Head of caudate nucleus (tissue), 42 donors: Measurements from ENCODE around the gene ZNF507.
"Not testable (repeated sequence)": the region's sequence is repeated elsewhere in the genome, so short reads cannot be mapped to it uniquely, and the experiment has no call there.

Source experiments
- DNase-seq, 42 donors: peaks; one replicate each; pipeline versions ENCODE4 v3.0.0 to v3.0.0-alpha.2; 2020 to 2021; ENCODE audit warnings: mixed read lengths in 7 of 42
- intact Hi-C: fragments of 100-400 bp; cut with DNase I; formaldehyde crosslinking; loops from one replicate; pipeline ENCODE4 v1.15.0; 2022

Gene ZNF507

GRCh38 chr19:32401992-32402391 lies 56.6 kb downstream of the ZNF507 start:
- intact Hi-C loops = no loop called here

GRCh38 chr19:32403291-32403995 lies 58.0 kb downstream of the ZNF507 start:
- no peak for DNase-seq
- intact Hi-C loops = no loop called here

More at GRCh38 chr19:32401992-32402391, 56.6 kb downstream of the ZNF507 start:
- no peak for DNase-seq

- DNase-seq = peak in 3 of 42 donors; percentile 11 to 37 (median 26)
- intact Hi-C loops = loop anchor here (2.0 kb wide), 1 partner anchor 60 kb away; the partner anchor contains the start of gene ZNF507
Observed at GRCh38 chr19:32404213-32404932, 59.0 kb downstream of the ZNF507 start.

- DNase-seq = peak in 40 of 42 donors; percentile 40 to 86 (median 67)
- intact Hi-C loops = loop anchor here (2.0 kb wide), 1 partner anchor 60 kb away; the partner anchor contains the start of gene ZNF507
Observed at GRCh38 chr19:32404933-32405430, 59.6 kb downstream of the ZNF507 start.

- peak; percentile 91 to 98 (median 96) for DNase-seq
- intact Hi-C loops = loop anchor here (2.0 kb wide), 1 partner anchor 61 kb away; the partner anchor contains the start of gene ZNF507
Observed at GRCh38 chr19:32405431-32406160, 60.2 kb downstream of the ZNF507 start, which contains the start of gene DPY19L3. DPY19L3 (plus strand) TSS chr19:32405770; CDS start chr19:32408254, 2,484 bp downstream.

- DNase-seq = peak in 3 of 42 donors; percentile 10 to 45 (median 19)
- intact Hi-C loops = no loop called here
Observed at GRCh38 chr19:32406161-32407003, 61.0 kb downstream of the ZNF507 start.

GRCh38 chr19:32407004-32407992 lies 61.9 kb downstream of the ZNF507 start:
- DNase-seq = peak; percentile 54 to 96 (median 82)
- intact Hi-C loops = no loop called here

- peak in 4 of 42 donors; percentile 22 to 54 (median 24) for DNase-seq
- intact Hi-C loops = no loop called here
Observed at GRCh38 chr19:32415246-32415645, 69.8 kb downstream of the ZNF507 start.

- DNase-seq = no peak
- intact Hi-C loops = no loop called here
Observed at GRCh38 chr19:32415669-32416068, 70.3 kb downstream of the ZNF507 start.

GRCh38 chr19:32416749-32417456 lies 71.5 kb downstream of the ZNF507 start:
- intact Hi-C loops = no loop called here
- DNase-seq = peak in 9 of 42 donors; percentile 16 to 78 (median 32)

GRCh38 chr19:32418155-32418554 lies 72.7 kb downstream of the ZNF507 start:
- no peak for DNase-seq
- intact Hi-C loops = no loop called here

GRCh38 chr19:32421589-32422361 lies 76.4 kb downstream of the ZNF507 start:
- DNase-seq = peak in 1 of 42 donors; percentile 30
- intact Hi-C loops = no loop called here

GRCh38 chr19:32422435-32422834 lies 77.0 kb downstream of the ZNF507 start:
- intact Hi-C loops = no loop called here
- no peak for DNase-seq

GRCh38 chr19:32423944-32424343 lies 78.5 kb downstream of the ZNF507 start:
- intact Hi-C loops, DNase-seq: not testable (repeated sequence)

- intact Hi-C loops = no loop called here
- DNase-seq = no peak
Observed at GRCh38 chr19:32427536-32427935, 82.1 kb downstream of the ZNF507 start.

- DNase-seq = no peak
- intact Hi-C loops = no loop called here
Observed at GRCh38 chr19:32436692-32437091, 91.3 kb downstream of the ZNF507 start.
